Naive thymus-derived CD4-positive, alpha-beta T cell (primary cell): ENCODE results near the gene ZNF418. TPM values are rescaled to one million over a fixed set of nuclear protein-coding genes. Genes with fewer than 3 reads are reported as not detected.
"Not testable (repeated sequence)": the region's sequence is repeated elsewhere in the genome, so short reads cannot be mapped to it uniquely, and the experiment has no call there.

Source experiments
- ATAC-seq: fragments of 150-1000 bp; cut with Tn5 transposase; 2 replicates; pipeline ENCODE4 v1.10.0; 2021; ENCODE audit warnings: mild to moderate bottlenecking, moderate library complexity
- CTCF ChIA-PET: fragments of 350-600 bp; sonication (Branson Sonifier 250); formaldehyde crosslinking; loops from one replicate; lab custom pipeline; 2021; ENCODE audit warnings: antibody characterized with exemption; lab: Charles Lee
- POLR2A ChIA-PET: fragments of 350-600 bp; sonication (Branson Sonifier 250); formaldehyde crosslinking; loops from one replicate; lab custom pipeline; 2021; ENCODE audit warnings: antibody characterized with exemption, inconsistent platforms; lab: Charles Lee
- DNase-seq, 9 donors: peaks; one replicate each; pipeline versions ENCODE4 v3.0.0 to v3.0.0-alpha.2; 2020 to 2022; ENCODE audit warnings: mixed read lengths in 1 of 9
- H3K27ac ChIP-seq: one replicate; pipeline ENCODE4 v1.7.0; 2013; ENCODE audit warnings: mild to moderate bottlenecking, low read depth, low read length, moderate library complexity
- H3K27me3 ChIP-seq, 2 donors: one replicate each; pipeline ENCODE4 v1.7.0; 2013; ENCODE audit warnings: low read length in 2 of 2, mild to moderate bottlenecking in 2 of 2, moderate library complexity in 2 of 2; ENCODE audit not compliant: control insufficient read depth in 2 of 2, insufficient read depth in 2 of 2
- H3K36me3 ChIP-seq, 3 experiments: 1 replicate in 2 of 3; 2 replicates in 1 of 3; pipeline ENCODE4 v1.7.0; 2013; ENCODE audit warnings: low read length in 3 of 3, mild to moderate bottlenecking in 3 of 3, moderate library complexity in 1 of 3; ENCODE audit not compliant: insufficient read depth in 3 of 3, control insufficient read depth in 2 of 3
- H3K4me1 ChIP-seq, 2 donors: one replicate each; pipeline ENCODE4 v1.7.0; 2013; ENCODE audit warnings: low read length in 2 of 2, mild to moderate bottlenecking in 2 of 2, moderate library complexity in 1 of 2; ENCODE audit not compliant: control insufficient read depth in 2 of 2, insufficient read depth in 2 of 2
- H3K4me3 ChIP-seq: 2 replicates; pipeline ENCODE4 v1.7.0; 2013; ENCODE audit warnings: mild to moderate bottlenecking, low read length
- H3K9me3 ChIP-seq, 3 experiments: 1 replicate in 2 of 3; 2 replicates in 1 of 3; pipeline ENCODE4 v1.7.0; 2013; ENCODE audit warnings: low read length in 3 of 3; ENCODE audit not compliant: control insufficient read depth in 2 of 3
- H3K27ac Mint-ChIP-seq, 9 donors: one replicate each; pipeline ENCODE4 v1.8.0; 2020 to 2022; ENCODE audit warnings: mixed read lengths in 9 of 9, mild to moderate bottlenecking in 8 of 9, moderate library complexity in 5 of 9, inconsistent platforms in 2 of 9
- H3K27me3 Mint-ChIP-seq, 5 donors: one replicate each; pipeline ENCODE4 v1.8.0; 2021 to 2022; ENCODE audit warnings: mixed read lengths in 5 of 5, mild to moderate bottlenecking in 1 of 5
- H3K36me3 Mint-ChIP-seq, 5 donors: one replicate each; pipeline ENCODE4 v1.8.0; 2020 to 2022; ENCODE audit warnings: mixed read lengths in 5 of 5, mild to moderate bottlenecking in 3 of 5, inconsistent platforms in 1 of 5
- H3K4me1 Mint-ChIP-seq, 7 donors: one replicate each; pipeline ENCODE4 v1.8.0; 2020 to 2022; ENCODE audit warnings: mixed read lengths in 7 of 7, mild to moderate bottlenecking in 3 of 7, inconsistent platforms in 1 of 7
- H3K4me3 Mint-ChIP-seq, 10 donors: one replicate each; pipeline ENCODE4 v1.8.0; 2020 to 2022; ENCODE audit warnings: mild to moderate bottlenecking in 10 of 10, mixed read lengths in 10 of 10, moderate library complexity in 6 of 10, inconsistent platforms in 2 of 10
- H3K9me3 Mint-ChIP-seq, 11 donors: one replicate each; pipeline ENCODE4 v1.8.0; 2020 to 2022; ENCODE audit warnings: mixed read lengths in 11 of 11, mild to moderate bottlenecking in 4 of 11, inconsistent platforms in 1 of 11, moderate library complexity in 1 of 11
- intact Hi-C, 2 donors: fragments of 100-400 bp; cut with micrococcal nuclease; formaldehyde crosslinking; loops; one replicate each; pipeline ENCODE4 v1.15.1; 2023
- polyA plus RNA-seq, 2 donors: library from polyadenylated mRNA; unstranded; fragments of 300-500 nt; fragmentation: Illumina TruSeq; gene quantifications; one replicate each; pipeline ENCODE4 v1.2.3, GENCODE V29; 2021
- total RNA-seq, 6 experiments: library from RNA in 5 of 6; stranded (reverse) in 5 of 6; gene quantifications; 1 replicate in 5 of 6; 2 replicates in 1 of 6; pipeline ENCODE4 v1.2.3 and lab custom pipeline; 2021 to 2026

The ZNF418 gene
- total and polyA plus RNA-seq, 7 experiments from 2014 or later: 1.8 to 7.7 (median 3.1) TPM

DNA sequence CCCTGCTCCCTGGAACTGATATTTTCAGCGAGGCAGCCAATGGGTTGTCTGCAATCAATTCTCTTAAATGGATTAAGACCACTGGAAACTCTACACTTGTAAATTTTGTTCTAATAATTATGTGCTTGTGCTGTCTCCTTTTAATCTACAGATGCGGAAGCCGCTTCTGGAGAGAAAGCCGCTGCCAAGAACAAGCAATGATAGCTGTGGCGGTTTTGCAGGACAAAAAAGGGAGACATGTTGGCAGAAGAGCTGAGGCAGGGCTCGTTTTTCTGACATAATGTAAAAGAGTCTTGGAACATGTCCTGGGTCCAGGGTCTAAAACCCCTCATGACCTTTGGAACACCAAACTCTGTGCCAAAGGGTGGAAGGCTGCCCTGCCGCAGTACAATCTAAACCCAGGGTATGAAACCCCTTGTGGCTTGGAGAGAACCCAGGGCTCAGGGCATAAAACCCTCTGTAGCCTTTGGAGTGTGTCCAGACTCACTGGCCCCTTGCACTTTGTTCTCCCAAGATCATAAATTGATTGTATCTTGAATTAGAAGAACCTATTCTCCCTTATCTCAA lies 31.5 kb downstream of the ZNF418 start:
- no peaks in the 10 kb centered on the region for H3K27me3 Mint-ChIP-seq
- no peak overlapping the region for H3K27ac Mint-ChIP-seq
- no peak overlapping the region for H3K4me3 ChIP-seq
- CTCF ChIA-PET: interaction anchor here (0.7 kb wide), 1 partner anchor 514 kb away, joined by 4 read pairs; the partner anchor contains the start of gene ZNF548
- H3K36me3 Mint-ChIP-seq: peaks cover 4 to 51% (median 42%) of the 10 kb centered on the region in 5 donors
- no peak for DNase-seq
- peaks cover 0 to 44% (median 8%) of the 10 kb centered on the region in 3 experiments for H3K9me3 ChIP-seq
- ATAC-seq: no peak
- H3K4me1 Mint-ChIP-seq: peaks cover 0 to 8% (median 4%) of the 10 kb centered on the region in 7 donors
- no peaks in the 10 kb centered on the region for H3K27me3 ChIP-seq
- peaks cover 5 to 85% (median 49%) of the 10 kb centered on the region in 11 donors for H3K9me3 Mint-ChIP-seq
- peaks cover 0 to 13% (median 0%) of the 10 kb centered on the region in 3 experiments for H3K36me3 ChIP-seq
- no peak overlapping the region for H3K4me3 Mint-ChIP-seq
- POLR2A ChIA-PET: no interaction called here
- no peak overlapping the region for H3K27ac ChIP-seq
- intact Hi-C loops: no loop called here
- H3K4me1 ChIP-seq: no peaks in the 10 kb centered on the region

DNA sequence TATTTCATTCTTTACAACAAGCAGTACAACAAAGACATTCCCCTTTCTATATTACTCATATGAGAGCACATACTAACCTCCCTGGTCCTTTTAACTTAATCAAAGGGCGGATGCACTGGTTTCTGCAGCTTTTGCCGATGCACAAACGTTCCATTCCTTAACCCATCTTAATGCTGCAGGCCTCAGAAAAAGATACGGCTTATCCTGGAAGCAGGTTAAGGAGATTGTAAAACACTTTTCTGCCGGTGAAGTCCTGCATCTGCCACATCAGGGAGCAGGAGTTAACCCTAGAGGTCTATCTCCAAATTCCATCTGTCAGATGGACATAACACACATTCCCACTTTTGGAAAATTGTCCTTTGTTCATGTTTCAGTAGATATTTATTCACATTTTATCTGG lies 34.9 kb downstream of the ZNF418 start:
- intact Hi-C loops: no loop called here
- no peaks in the 10 kb centered on the region for H3K4me1 ChIP-seq
- peaks cover 0 to 27% (median 0%) of the 10 kb centered on the region in 3 experiments for H3K9me3 ChIP-seq
- H3K36me3 ChIP-seq: peaks cover 0 to 3% (median 0%) of the 10 kb centered on the region in 3 experiments
- H3K27ac ChIP-seq: no peak overlapping the region
- ChIA-PET CTCF (no interaction called here), POLR2A (no interaction called here)
- H3K4me3 ChIP-seq: no peak overlapping the region
- ATAC-seq: no peak
- H3K4me1 Mint-ChIP-seq: peaks cover 0 to 8% (median 4%) of the 10 kb centered on the region in 7 donors
- H3K27me3 Mint-ChIP-seq: no peaks in the 10 kb centered on the region
- peaks cover 20 to 38% (median 31%) of the 10 kb centered on the region in 5 donors for H3K36me3 Mint-ChIP-seq
- H3K27ac Mint-ChIP-seq: no peak overlapping the region
- no peak for DNase-seq
- H3K9me3 Mint-ChIP-seq: peaks cover 5 to 86% (median 24%) of the 10 kb centered on the region in 11 donors
- no peaks in the 10 kb centered on the region for H3K27me3 ChIP-seq
- H3K4me3 Mint-ChIP-seq: no peak overlapping the region

DNA sequence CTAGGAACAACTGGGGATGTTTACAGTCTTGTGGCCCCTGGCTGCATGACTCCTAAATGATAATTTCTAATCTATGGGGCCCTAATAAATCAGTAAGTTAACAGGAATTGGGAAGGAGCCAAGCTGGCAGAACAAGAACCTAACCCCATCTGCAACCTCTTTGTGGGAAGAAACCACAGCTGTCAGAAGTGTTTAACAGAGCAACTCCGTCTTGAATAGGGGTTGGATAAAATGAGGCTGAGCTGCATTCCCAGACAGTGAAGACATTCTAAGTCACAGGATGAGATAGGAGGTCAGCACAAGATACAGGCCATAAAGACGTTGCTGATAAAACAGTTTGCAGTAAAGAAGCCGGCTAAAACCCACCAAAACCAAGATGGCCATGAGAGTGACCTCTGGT lies 44.5 kb downstream of the ZNF418 start:
- H3K36me3 ChIP-seq, H3K4me3 ChIP-seq, H3K27ac Mint-ChIP-seq, ATAC-seq, H3K27me3 ChIP-seq, H3K27ac ChIP-seq, CTCF ChIA-PET, H3K27me3 Mint-ChIP-seq, intact Hi-C loops, H3K4me3 Mint-ChIP-seq, DNase-seq, H3K4me1 ChIP-seq, POLR2A ChIA-PET: not testable (repeated sequence)
- peaks cover 23 to 42% (median 37%) of the 10 kb centered on the region in 5 donors for H3K36me3 Mint-ChIP-seq
- H3K9me3 ChIP-seq: peaks cover 0 to 12% (median 0%) of the 10 kb centered on the region in 3 experiments
- H3K9me3 Mint-ChIP-seq: peaks cover 7 to 72% (median 39%) of the 10 kb centered on the region in 11 donors
- H3K4me1 Mint-ChIP-seq: peaks cover 18 to 28% (median 22%) of the 10 kb centered on the region in 7 donors

DNA sequence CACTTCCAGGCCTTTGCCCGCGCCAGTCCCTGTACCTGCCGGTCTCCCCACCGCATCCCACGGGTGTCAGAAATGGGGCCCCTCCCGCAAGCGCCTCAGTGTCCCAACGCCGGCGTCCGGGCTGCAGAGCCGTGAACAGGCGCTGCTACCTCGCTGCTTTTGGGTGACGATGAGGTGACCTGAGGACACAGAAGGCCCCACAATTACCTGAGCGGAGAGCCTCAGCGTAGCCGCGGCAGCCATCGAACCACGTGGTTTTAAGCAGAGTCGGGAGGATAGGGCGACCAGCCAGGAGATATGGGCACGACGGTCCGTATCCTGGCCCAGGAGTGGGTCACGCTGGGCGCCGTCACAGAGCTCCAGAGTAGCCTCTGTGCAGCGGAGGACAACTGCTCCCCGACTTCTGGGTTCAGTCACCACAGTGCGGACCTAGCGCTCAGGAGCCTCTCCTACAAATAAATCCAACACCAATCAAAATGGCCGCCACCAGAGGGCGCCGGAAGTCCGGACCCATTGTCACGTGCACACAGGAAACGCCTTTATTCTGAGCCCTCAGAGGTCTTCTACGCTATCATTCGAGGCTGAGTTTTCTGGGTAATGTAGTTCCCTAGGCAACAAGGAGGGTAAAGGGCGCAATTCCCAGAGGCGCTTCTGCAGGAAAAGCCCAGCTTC lies 46.5 kb downstream of the ZNF418 start, which contains the start of gene ZNF814:
Gene ZNF814 (minus strand): TSS at position 478 of the 672 bp plus-strand sequence. CDS start 235 bp downstream, at position 243.
- H3K36me3 Mint-ChIP-seq: peaks cover 25 to 59% (median 51%) of the 10 kb centered on the region in 5 donors
- peaks cover 0 to 27% (median 0%) of the 10 kb centered on the region in 3 experiments for H3K36me3 ChIP-seq
- H3K27ac Mint-ChIP-seq: peak within 1 kb of the TSS; percentile 66 to 92 (median 86)
- H3K4me3 ChIP-seq: peak within 1 kb of the TSS; percentile 80
- peak within 1 kb of the TSS; percentile 84 to 95 (median 90) for H3K4me3 Mint-ChIP-seq
- no peaks in the 10 kb centered on the region for H3K4me1 ChIP-seq
- H3K27me3 Mint-ChIP-seq: no peaks in the 10 kb centered on the region
- no peaks in the 10 kb centered on the region for H3K27me3 ChIP-seq
- POLR2A ChIA-PET: interaction anchor here (0.9 to 1.4 kb wide), 4 partner anchors 15 to 114 kb away, joined by 3 to 5 read pairs (median 4); partner anchors contain the start of gene ZNF606
- intact Hi-C loops: loop anchor here in 1 of 2 donors (1.0 to 5.0 kb wide), 5 partner anchors 28 to 264 kb away; partner anchors contain the start of genes ZNF329, ZNF417, ZNF586 and ZNF587
- H3K4me1 Mint-ChIP-seq: peaks cover 18 to 33% (median 22%) of the 10 kb centered on the region in 7 donors
- DNase-seq (peak; percentile 61 to 86 (median 81)), ATAC-seq (peak; percentile 98)
- H3K9me3 ChIP-seq: peaks cover 0 to 31% (median 0%) of the 10 kb centered on the region in 3 experiments
- peaks cover 5 to 82% (median 56%) of the 10 kb centered on the region in 11 donors for H3K9me3 Mint-ChIP-seq
- H3K27ac ChIP-seq: peak within 1 kb of the TSS; percentile 74
- CTCF ChIA-PET: interaction anchor here (0.6 kb wide), 1 partner anchor 541 kb away, joined by 4 read pairs; no protein-coding TSS in a partner anchor

DNA sequence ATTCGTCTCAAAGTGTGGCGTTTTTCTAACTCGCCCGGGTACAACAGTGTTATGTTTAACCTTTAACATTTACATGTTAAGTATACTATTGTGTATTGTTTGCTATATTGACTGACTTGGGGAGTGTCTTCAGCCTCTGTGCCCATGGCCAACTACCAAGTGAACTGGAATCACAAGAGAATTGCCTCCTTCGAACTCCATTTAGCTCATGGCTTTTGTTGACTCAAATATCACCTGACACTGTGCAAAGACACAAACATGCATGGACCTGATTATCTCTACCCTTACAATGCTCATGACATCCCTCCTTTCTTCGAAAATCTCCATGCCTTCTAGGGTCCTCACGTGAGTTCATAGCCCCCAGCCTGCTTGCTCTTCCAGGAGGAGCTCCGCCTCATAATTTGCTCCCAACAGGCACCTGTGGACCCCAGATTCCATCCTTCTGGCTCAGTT lies 47.1 kb downstream of the ZNF418 start:
- intact Hi-C loops: loop anchor here in 1 of 2 donors (1.0 to 5.0 kb wide), 2 partner anchors 39 to 264 kb away; partner anchors contain the start of genes ZNF329 and ZNF587
- ChIA-PET POLR2A (interaction anchor here (0.7 to 1.4 kb wide), 5 partner anchors 15 to 1485 kb away, joined by 3 to 5 read pairs (median 4); partner anchors contain the start of gene ZNF606), CTCF (interaction anchor here (0.6 kb wide), 1 partner anchor 542 kb away, joined by 4 read pairs; no protein-coding TSS in a partner anchor)
- Mint-ChIP-seq H3K27me3 (no peaks in the 10 kb centered on the region), H3K36me3 (peaks cover 25 to 63% (median 56%) of the 10 kb centered on the region in 5 donors), H3K9me3 (peaks cover 5 to 88% (median 59%) of the 10 kb centered on the region in 11 donors), H3K27ac (peak overlapping the region; percentile 66 to 92 (median 86)), H3K4me3 (peak overlapping the region; percentile 84 to 95 (median 90)), H3K4me1 (peaks cover 18 to 33% (median 22%) of the 10 kb centered on the region in 7 donors)
- no peaks in the 10 kb centered on the region for H3K4me1 ChIP-seq
- peaks cover 0 to 30% (median 0%) of the 10 kb centered on the region in 3 experiments for H3K36me3 ChIP-seq
- peak overlapping the region; percentile 74 for H3K27ac ChIP-seq
- peaks cover 0 to 33% (median 0%) of the 10 kb centered on the region in 3 experiments for H3K9me3 ChIP-seq
- ATAC-seq (no peak), DNase-seq (no peak)
- peak overlapping the region; percentile 80 for H3K4me3 ChIP-seq
- H3K27me3 ChIP-seq: no peaks in the 10 kb centered on the region
